ENCODE measurements around the gene CALHM3.
"Not testable (repeated sequence)": the region's sequence is repeated elsewhere in the genome, so short reads cannot be mapped to it uniquely, and the experiment has no call there.

CALHM3 gene, protein sequence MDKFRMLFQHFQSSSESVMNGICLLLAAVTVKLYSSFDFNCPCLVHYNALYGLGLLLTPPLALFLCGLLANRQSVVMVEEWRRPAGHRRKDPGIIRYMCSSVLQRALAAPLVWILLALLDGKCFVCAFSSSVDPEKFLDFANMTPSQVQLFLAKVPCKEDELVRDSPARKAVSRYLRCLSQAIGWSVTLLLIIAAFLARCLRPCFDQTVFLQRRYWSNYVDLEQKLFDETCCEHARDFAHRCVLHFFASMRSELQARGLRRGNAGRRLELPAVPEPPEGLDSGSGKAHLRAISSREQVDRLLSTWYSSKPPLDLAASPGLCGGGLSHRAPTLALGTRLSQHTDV

GRCh38 chr10:103479135-103479534, at the start of gene CALHM3:
Gene CALHM3 (minus strand): TSS chr10:103479240. CDS start chr10:103479032, 208 bp downstream.
- DNase-seq = no peak

- DNase-seq = no peak
These were observed 49.5 kb upstream of the CALHM3 start for GRCh38 chr10:103528549-103528948.

GRCh38 chr10:103527476-103527875, 48.4 kb upstream of the CALHM3 start:
- DNase-seq = not testable (repeated sequence)

DNA sequence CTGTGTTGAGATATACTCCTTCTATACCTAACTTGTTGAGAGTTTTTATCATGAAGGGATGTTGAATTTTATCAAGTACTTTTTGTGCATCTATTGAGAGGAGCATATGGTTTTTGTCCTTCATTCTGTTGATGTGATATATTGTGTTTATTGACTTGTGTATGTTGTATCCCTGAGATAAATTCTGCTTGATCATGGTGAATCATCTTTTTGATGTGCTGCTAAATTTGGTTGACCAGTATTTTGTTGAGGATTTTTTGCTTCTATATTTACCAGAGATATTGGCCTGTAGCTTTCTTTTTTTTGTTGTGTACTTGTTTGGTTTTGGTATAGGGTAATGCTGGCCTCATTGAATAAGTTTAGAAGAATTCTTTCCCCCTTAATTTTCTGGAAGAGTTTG, 46.9 kb upstream of the CALHM3 start:
- DNase-seq = no peak

DNA sequence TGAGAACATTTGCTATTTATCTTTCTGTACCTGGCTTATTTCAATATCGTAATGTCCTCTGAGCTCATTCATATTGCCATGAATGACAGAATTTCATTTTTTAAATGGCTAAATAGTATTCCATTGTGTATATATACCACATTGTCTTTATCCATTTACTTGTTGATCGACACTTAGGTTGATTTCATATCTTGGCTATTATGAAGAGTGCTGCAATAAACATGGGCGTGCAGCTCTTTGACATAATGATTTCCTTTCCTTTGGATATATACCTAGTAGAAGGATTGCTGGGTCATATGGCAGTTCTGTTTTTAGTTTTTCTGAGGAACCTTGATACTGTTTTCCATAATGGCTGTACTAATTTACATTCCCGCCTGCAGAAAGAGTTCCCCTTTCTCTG, 44.6 kb upstream of the CALHM3 start:
- DNase-seq = no peak

DNA sequence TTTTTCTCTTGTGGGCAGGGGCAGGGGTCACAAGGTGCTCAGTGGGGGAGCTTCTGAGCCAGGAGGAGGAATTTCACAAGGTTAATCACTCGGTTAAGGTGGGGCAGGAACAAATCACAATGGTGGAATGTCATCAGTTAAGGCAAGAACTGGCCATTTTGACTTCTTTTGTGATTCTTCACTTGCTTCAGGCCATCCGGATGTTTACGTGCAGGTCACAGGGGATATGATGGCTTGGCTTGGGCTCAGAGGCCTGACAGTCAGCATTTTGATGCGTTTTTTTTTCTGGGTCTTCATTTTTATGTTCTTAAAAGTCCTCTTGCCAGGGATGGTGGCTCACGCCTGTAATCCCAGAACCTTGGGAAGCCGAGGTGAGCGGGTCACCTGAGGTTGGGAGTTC, 43.0 kb upstream of the CALHM3 start:
- not testable (repeated sequence) for DNase-seq

- no peak for DNase-seq
These were observed 40.8 kb upstream of the CALHM3 start for GRCh38 chr10:103519798-103520197.

DNA sequence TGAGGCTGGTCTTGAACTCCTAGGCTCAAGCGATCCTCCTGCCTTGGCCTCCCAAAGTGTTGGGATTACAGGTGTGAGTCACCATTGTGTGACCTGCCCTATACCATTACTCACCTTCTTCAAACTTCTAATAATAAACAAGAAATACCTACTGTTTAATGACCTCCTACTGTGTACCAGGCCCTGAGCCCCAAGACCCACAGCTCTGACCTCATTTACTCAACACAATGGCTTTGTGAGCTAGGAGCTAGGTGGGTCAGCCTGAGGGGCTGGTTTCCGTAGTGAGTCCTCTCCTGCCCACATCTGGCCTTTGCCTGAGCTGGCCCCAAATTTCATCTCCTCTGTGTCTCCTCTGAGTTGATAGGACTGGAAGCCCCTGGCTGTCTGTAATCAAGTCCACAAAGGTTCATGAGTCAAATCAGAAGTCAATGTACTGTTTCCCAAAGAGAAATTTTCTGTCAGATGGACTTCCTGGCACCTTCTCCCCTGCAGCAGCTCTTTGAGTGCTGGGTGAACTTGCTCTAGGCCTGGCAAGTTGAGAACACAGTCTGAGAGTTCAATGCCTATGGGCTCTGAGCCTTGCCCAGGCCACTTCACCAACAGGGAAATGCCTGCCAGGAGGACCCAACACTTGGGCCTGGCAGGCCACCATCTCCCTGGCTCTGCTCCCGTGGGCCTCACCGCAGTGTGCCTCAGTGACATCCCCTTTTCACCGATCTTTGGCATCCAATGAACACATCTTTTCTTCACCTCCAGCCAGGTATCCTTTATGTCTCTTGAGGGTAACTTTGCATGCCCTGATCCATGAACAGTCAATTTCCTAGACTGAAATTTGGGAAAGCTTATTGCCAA, 38.4 kb upstream of the CALHM3 start:
- no peak for DNase-seq

DNA sequence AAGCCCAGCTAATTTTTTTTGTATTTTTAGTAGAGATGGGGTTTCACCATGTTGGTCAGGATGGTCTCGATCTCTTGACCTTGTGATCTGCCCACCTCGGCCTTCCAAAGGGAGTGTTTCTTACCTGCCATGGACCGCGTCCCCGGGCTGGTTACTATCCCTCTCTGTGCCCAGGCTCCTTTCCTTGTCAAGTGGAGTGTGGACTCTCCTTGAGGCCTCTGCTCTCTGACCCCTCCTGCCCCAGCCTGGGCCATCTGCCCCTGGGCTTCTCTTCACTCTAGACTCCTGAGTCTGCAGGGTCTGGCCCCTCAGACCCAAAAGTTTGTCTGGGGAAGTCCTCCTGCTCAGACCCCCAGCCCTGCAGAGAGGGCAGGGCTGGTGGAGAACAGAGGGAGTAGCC, 35.2 kb upstream of the CALHM3 start:
- DNase-seq = no peak

DNA sequence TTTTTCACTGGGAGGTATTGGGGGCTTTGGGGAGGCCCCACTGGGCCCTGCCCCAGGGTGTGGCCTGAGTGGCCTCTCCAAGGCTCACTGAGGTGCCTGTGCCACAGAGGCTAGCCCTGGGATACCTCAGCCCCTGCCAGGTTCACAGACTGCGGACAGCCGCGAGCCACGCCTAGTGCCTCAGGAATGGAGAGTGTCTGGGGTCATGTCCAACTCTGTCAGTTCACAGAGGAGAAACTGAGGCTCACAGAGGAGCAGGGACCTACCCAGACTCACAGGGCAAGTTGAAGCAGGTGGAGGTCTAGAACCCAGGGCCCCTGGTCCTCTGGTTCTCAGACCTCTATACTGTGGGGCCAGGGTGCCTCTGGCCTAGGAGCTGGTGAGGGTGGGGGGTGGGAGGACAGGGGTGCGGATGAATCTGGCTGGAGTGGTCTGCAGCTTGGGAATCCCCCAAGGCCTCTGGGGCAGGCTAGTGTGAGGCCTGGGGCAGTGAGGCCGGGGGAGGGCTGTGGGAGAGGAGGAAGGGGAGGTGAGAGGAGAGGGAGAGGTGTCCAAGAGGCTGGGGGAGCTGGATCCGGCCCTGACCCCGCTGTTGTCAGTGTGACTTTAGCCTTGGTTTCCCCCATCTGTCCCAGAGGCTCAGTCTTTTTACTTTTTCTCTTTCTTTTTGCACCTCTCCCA, 34.5 kb upstream of the CALHM3 start:
- DNase-seq = no peak

DNA sequence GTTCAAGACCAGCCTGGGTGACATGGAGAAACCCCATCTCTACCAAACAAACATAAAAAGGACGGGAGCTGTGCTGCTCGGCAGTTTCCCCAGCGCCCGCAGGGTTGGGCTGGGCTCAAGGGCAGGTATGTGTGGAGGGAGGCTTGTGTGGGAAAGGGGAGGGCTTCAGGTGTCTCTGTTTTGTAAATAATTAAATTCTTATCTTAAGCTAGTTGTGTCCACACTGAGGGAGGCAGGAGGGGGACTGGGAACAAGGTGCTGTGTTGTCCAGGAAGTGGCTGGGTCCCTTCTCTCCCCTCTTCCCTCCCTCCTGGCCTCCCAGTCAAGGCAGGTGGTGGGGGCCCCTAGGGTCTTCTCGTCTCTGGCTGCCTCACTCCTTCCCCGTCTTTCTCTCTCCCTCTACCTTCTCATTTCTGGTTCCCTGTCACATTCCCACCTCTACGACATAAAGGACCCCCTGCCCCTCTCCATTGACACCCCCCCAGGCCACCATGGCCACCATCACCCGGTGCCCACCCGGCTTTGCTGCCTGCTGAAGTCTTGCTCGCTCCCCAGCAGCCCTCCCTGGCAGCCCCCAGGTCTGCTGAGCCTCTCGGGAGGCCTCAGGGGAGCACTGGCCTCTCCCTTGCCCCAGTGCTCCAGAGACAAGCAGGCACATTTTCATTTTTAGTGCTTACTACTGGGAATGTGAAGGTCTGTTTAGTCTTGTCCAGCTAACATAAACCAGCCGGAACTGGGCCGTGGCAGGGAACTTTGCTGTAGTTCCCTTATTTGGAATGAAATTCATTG, 33.7 kb upstream of the CALHM3 start:
- peak; percentile 48 for DNase-seq

GRCh38 chr10:103512166-103512565, 33.1 kb upstream of the CALHM3 start:
- no peak for DNase-seq

GRCh38 chr10:103510791-103511752, 32.0 kb upstream of the CALHM3 start:
- DNase-seq = no peak

DNA sequence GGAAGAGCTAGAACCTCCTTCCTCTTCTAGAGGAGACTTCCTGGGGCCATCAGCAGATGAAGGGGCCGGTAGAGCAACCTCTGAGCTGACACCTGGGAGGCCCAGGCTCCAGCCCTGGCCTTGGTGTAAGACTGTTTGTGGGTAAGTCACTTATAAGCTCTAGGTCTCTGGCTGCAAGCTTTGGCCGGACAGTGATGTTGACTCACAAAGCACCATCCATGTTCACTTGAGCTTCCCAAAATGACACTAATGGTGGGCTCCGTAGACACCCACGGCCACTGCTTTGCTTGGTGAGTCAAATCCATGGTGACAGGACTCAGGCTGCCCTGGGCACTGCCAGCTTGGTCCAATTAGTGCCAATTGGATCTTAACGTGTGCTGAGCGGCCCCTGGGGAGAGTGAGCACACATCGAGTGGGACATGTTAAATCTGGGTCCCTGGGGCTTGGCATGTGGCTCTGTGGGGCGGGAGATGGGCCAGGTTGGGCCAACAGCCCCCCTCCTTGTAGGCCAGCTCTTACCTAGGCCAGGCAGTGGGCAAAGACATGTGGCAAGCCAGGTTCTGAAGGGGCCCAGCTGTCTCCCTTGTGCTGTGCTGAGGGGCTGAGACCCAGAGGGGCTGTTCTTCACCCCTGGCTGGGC, 31.1 kb upstream of the CALHM3 start:
- no peak for DNase-seq

DNA sequence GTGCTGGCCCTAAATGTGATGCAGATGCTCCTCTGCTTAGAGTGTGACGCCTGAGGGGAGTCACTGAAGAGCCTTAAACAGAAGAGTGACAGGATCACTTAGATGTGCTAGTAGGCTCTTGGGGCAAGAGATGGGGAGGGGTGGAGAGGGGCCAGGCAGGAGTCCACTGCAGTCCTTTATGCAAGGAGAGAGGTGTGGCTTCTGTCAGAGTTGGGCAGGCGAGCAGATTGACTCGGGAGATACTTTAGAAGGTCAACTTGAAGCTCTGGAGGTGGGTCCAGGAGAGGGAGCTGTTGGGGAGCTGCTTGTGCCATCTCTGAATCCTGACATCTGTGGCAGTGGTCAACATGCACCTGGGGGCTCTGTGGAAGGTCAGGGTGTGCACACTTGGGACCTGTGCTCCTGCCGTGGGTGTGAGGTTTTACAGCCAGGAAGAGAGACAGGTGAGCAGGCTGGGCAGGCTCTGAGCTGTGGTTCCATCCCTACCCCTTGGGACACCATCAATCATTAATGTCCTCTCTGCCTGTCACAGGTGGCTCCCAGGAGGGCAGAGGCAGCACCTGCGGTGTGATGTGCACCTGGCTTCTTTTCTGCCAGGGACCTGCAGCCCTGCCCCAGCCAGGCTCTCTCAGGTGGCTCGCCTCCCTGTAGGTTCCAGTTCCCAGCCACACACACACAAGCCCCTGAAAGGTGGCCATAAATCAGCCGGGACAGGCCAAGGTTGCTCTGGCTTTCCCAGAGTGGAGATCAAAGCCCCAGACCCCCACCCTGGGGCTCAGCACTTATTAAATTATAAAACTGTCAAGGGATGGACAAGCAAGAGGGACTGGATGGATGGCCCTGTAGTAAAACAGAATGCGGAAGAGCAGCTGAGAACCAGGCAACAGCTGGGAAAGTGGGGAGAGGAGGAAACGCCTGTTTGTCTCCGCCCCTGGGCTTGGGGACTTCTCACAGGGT, 28.5 kb upstream of the CALHM3 start:
- peak; percentile 99 for DNase-seq

DNA sequence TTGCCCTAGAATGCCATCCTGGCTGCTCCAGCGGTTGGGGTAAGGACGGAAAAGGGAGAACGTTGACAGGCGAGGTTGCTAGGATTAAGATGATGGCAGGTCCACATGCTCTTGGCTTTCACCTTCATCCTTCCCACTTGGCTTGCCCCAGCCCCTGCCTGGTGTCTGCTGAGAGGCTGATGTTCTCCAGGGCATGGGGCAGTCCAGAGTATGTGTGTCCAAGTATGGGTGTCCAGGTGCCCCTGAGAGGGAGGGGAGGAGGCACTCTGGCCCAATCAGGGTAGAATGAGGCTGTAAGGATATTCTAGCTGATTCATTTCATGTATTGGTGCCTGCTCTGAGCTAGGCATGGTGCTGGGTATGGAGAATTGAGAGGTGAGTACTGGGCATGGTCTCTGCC, 27.0 kb upstream of the CALHM3 start:
- no peak for DNase-seq

DNA sequence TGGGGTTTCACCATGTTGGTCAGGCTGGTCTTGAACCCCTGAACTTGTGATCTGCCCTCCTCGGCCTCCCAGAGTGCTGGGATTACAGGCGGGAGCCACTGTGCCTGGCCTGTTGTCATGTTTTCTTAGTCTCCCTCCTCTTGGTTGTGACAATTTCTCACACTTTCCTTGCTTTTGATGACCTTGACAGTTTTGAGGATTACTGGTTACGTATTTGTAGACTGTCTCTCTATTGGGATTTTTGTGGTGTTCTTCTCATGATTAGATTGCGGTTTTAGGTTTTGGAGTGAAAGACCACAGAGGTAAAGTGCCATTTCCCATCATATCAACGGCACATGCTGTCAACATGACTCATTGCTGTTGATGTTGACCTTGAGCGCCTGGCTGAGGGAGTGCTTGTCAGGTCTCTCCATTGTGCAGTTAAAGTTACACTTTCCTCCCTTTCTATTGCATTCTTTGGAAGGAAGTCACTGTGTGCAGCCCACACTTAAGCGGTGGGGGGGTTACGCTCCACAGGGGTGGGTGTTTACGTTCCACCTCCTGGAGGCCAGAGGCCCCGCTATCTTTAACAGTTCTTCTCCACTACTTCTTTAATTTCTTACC, 25.2 kb upstream of the CALHM3 start:
- DNase-seq = peak; percentile 75

DNA sequence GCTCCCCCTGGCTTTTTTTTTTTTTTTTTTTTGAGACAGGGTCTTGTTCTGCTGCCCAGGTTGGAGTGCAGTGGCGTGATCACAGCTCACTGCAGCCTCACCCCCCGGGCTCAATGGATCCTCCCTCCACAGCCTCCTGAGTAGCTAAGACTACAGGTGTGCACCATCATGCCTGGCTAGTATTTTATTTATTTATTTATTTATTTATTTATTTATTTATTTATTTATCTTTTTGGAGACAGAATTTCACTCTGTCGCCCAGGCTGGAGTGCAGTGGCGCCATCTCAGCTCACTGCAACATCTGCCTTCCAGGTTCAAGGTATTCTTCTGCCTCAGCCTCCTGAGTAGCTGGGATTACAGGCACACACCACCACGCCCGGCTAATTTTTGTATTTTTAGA, 24.7 kb upstream of the CALHM3 start:
- not testable (repeated sequence) for DNase-seq

All from NCI-H510A treated with DMSO at 0.1 percent for 48 hours (cell line).